Right lobe of liver (tissue), 4 donors: Measurements from ENCODE around the gene MYO5B.

Experiments
- CTCF ChIP-seq, 4 donors: fragments of 200-600 bp in 3 of 4; fragments of 450-650 bp in 1 of 4; IDR thresholded peaks; one replicate each; pipeline versions ENCODE4 v1.5.1 to v1.8.0; 2016 to 2022; ENCODE audit warnings: antibody characterized with exemption in 4 of 4, mild to moderate bottlenecking in 2 of 4
- POLR2A ChIP-seq: fragments of 450-650 bp; IDR thresholded peaks from one replicate; pipeline ENCODE4 v1.6.1; 2017; ENCODE audit warnings: antibody characterized with exemption, mild to moderate bottlenecking
- donor health status: DM: no; HTN: no; CAD: no.
- donor health status: DM: no; HTN: no; CAD: no.
- donor health status: DM: no; HTN: yes; CAD: no.

- TF ChIP-seq POLR2A (no peak), CTCF (IDR thresholded peaks at IDR 0.05) (no peak)
These were observed 149.8 kb downstream of the MYO5B start for GRCh38 chr18:50045126-50045525.
